ENCODE data around the gene ACE. TPM values are rescaled to one million over a fixed set of nuclear protein-coding genes. Genes with fewer than 3 reads are reported as not detected.

ACE gene
- total and polyA plus RNA-seq, 10 donors = 0.61 to 17.3 (median 8.2) TPM

- H3K4me1 ChIP-seq = no peaks in the 10 kb centered on the region
- 64 to 91% (median 78%) methylated on average over 5 to 8 of the region's 8 CpGs for WGBS, 5 donors
- no peaks in the 10 kb centered on the region for H3K9me3 ChIP-seq
- H3K4me3 ChIP-seq = no peak overlapping the region
- no peak overlapping the region for H3K27ac ChIP-seq
- H3K36me3 ChIP-seq = no peaks in the 10 kb centered on the region
- intact Hi-C loops (cut with DNase I; ENCODE audit: low total_unique reads) = no loop called here
- peaks cover 0 to 9% (median 0%) of the 10 kb centered on the region in 7 donors for H3K27me3 ChIP-seq (replicated peaks in 1 of 7)
- DNase-seq = no peak
- TF ChIP-seq CTCF (IDR thresholded peaks at IDR 0.05 in 8 of 11, conservative IDR thresholded peaks at IDR 0.05 in 3 of 11) = no peak
- no peak for TF ChIP-seq POLR2A (IDR thresholded peaks at IDR 0.05)
- TF ChIP-seq POLR2AphosphoS5 (IDR thresholded peaks at IDR 0.05) = no peak
Observed at GRCh38 chr17:63491413-63491812, 14.6 kb downstream of the ACE start.

DNA sequence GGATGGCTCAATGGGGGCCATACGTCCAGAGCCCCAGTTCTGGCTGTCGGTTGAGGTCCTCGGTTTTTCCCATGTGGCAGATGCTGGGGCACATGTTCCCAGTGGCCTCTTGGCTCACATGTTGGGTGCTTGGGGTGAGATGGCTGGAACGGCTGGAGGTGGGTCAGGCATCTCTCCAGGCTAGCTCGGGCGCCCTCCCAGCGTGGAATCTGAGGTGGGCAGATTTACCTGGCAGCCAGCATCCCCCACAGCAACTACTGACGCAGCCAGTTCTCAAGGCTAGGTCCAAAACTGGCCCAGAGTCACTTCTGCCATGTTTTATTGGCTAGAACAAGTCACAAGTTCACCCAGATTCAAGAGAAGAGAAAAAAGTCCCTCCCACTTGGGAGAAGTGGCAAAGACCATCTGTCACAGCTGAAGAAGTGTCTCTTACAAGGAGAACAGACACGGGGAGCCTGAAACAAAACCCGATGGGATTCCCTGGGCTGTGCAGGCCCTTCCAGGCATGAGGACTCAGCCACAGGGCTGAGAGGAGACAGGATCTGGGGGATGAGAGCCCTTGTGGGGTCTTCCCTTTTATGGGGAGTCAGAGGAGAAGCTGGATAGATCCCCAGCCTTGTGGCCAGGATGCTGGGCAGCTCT is 15.2 kb downstream of the ACE start:
- H3K27ac ChIP-seq = no peak overlapping the region
- WGBS, 5 donors = 74 to 86% (median 82%) methylated on average over 10 of the region's 10 CpGs
- peaks cover 0 to 9% (median 0%) of the 10 kb centered on the region in 7 donors for H3K27me3 ChIP-seq (replicated peaks in 1 of 7)
- no peaks in the 10 kb centered on the region for H3K9me3 ChIP-seq
- DNase-seq = no peak
- no peaks in the 10 kb centered on the region for H3K36me3 ChIP-seq
- intact Hi-C loops (cut with DNase I; ENCODE audit: low total_unique reads) = no loop called here
- TF ChIP-seq CTCF (IDR thresholded peaks at IDR 0.05 in 8 of 11, conservative IDR thresholded peaks at IDR 0.05 in 3 of 11) (no peak), POLR2AphosphoS5 (IDR thresholded peaks at IDR 0.05) (no peak), POLR2A (IDR thresholded peaks at IDR 0.05) (no peak)
- H3K4me1 ChIP-seq = no peaks in the 10 kb centered on the region
- H3K4me3 ChIP-seq = no peak overlapping the region

GRCh38 chr17:63492940-63493339 is 16.1 kb downstream of the ACE start:
- WGBS, 5 donors = 90 to 98% (median 92%) methylated on average over 6 of the region's 6 CpGs
- Histone ChIP-seq H3K4me1 (no peaks in the 10 kb centered on the region), H3K4me3 (no peak overlapping the region), H3K27me3 (replicated peaks in 1 of 7) (peaks cover 0 to 9% (median 0%) of the 10 kb centered on the region in 7 donors), H3K27ac (no peak overlapping the region), H3K36me3 (no peaks in the 10 kb centered on the region), H3K9me3 (no peaks in the 10 kb centered on the region)
- DNase-seq = no peak
- TF ChIP-seq POLR2A (IDR thresholded peaks at IDR 0.05) (no peak), CTCF (IDR thresholded peaks at IDR 0.05 in 8 of 11, conservative IDR thresholded peaks at IDR 0.05 in 3 of 11) (no peak), POLR2AphosphoS5 (IDR thresholded peaks at IDR 0.05) (no peak)
- intact Hi-C loops (cut with DNase I; ENCODE audit: low total_unique reads) = no loop called here

- Histone ChIP-seq H3K9me3 (no peaks in the 10 kb centered on the region), H3K36me3 (no peaks in the 10 kb centered on the region), H3K4me1 (no peaks in the 10 kb centered on the region), H3K27me3 (replicated peaks in 1 of 7) (peaks cover 0 to 9% (median 0%) of the 10 kb centered on the region in 7 donors), H3K4me3 (no peak overlapping the region), H3K27ac (no peak overlapping the region)
- TF ChIP-seq POLR2AphosphoS5 (IDR thresholded peaks at IDR 0.05) (no peak), POLR2A (IDR thresholded peaks at IDR 0.05) (no peak), CTCF (IDR thresholded peaks at IDR 0.05 in 8 of 11, conservative IDR thresholded peaks at IDR 0.05 in 3 of 11) (no peak)
- intact Hi-C loops (cut with DNase I; ENCODE audit: low total_unique reads) = no loop called here
- WGBS, 5 donors = 81 to 90% (median 87%) methylated on average over 9 of the region's 9 CpGs
- DNase-seq = no peak
Observed at GRCh38 chr17:63493411-63493810, 16.6 kb downstream of the ACE start.

All from spleen (tissue), 11 donors.